MM.1S (cell line): Measurements from ENCODE around the gene SYP.

Source experiments
- CTCF ChIP-seq: fragments of 300-600 bp; sonication (generic); IDR thresholded peaks from 2 replicates; pipeline ENCODE4 v1.5.1; 2016; ENCODE audit warnings: antibody characterized with exemption, low read length, mixed read lengths
- EZH2 ChIP-seq: fragments of 300-600 bp; sonication (generic); optimal IDR thresholded peaks from 2 replicates; pipeline ENCODE3; 2017; ENCODE audit warnings: low read depth, mild to moderate bottlenecking, antibody characterized with exemption, low read length, mixed read lengths

GRCh38 chrX:49249616-49250015 lies 49.6 kb upstream of the SYP start:
- TF ChIP-seq CTCF (no peak), EZH2 (no peak)
